NCI-H2029 treated with DMSO at 0.1 percent for 48 hours (cell line): ENCODE measurements around the gene HS6ST2.

Experiments used
- DNase-seq: peaks from one replicate; lab custom pipeline; 2025; lab: John Stamatoyannopoulos, UW

The HS6ST2 gene

GRCh38 chrX:132742246-132742645, 216.2 kb downstream of the HS6ST2 start:
- no peak for DNase-seq

GRCh38 chrX:132741689-132742088, 216.7 kb downstream of the HS6ST2 start:
- DNase-seq = no peak

GRCh38 chrX:132740316-132741123, 217.9 kb downstream of the HS6ST2 start:
- no peak for DNase-seq

GRCh38 chrX:132738951-132739350, 219.5 kb downstream of the HS6ST2 start:
- no peak for DNase-seq

GRCh38 chrX:132737743-132738142, 220.7 kb downstream of the HS6ST2 start:
- no peak for DNase-seq

DNA sequence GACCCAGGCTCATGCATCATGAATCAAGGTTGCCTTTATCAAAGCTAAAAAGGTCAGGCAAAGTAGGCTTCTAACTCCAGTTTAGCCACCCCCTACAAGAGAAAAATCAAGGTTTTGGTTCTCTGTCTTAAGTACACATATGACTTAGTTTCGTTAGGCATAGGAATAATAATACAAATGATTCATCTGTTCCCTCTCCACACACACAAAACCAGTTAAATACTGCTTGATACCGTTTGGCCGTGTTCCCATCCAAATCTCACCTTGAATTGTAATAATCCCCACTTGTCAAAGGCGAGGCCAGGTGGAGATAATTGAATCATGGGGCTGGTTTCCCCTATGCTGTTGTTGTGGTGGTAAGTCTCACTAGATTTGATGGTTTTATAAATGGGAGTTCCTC, 226.2 kb downstream of the HS6ST2 start:
- peak; percentile 12 for DNase-seq

GRCh38 chrX:132730726-132731125, 227.7 kb downstream of the HS6ST2 start:
- no peak for DNase-seq

DNA sequence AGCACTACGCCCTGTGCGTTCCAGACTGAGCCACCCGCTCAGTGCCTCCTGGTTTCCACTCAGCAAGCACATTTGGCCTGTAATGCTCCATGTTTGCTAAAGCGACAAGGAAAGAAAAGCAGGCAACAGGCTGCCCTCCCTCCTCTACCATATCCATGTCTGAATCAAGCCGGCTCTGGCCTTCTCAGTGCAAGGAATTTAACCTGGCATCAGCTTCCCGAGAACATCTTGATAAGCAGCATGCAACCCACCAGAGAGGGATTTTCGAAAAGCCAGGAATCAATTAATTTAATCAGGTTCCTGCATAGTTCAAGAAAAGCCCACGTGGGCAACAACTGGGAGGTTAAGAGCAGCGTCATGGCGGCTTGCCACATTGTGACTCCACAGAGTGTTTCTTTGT, 228.2 kb downstream of the HS6ST2 start:
- DNase-seq = no peak

DNA sequence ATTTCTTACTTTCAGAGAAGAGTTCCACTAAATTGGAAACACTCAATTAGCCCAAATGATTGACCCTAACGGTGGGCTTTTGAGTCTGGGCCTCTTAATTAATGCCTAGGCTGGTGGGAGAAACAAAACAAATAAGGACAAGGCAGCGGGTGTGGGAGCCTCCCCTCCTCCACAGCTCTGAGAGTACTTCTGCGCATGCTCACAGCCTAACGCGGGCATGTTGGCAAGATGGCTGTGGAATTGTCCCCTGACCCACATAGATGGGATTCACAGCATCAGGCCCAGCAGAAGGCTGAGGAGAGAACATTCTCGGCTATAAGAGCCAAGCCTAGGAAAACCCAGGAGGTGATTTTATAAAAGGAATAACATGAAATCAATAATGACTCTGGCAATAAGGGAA, 230.1 kb downstream of the HS6ST2 start:
- DNase-seq = no peak

DNA sequence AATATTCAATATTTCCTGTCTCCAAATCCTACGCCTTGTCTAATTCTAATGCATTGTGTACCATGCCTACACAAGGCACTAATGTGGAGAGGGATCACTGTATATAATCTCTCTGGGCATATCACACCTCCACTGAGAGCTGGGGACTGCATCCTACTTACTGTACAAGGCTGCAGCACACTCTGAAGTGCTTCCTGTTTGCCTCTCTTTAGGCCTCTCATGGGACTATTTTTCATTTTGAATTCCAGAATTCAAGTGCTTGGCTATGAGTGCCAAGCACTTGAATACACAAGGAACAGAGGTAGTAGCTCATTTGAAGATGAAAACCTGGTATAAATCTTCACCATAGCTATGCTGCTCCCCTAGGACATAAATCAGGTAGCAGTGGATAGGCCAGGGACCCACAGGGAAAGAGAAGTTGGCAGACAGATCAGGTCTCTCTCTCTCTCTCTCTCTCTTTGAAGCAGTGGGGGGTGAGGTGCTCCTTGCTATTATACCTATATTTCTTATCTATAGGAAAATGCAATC, 239.9 kb downstream of the HS6ST2 start:
- peak; percentile 23 for DNase-seq

DNA sequence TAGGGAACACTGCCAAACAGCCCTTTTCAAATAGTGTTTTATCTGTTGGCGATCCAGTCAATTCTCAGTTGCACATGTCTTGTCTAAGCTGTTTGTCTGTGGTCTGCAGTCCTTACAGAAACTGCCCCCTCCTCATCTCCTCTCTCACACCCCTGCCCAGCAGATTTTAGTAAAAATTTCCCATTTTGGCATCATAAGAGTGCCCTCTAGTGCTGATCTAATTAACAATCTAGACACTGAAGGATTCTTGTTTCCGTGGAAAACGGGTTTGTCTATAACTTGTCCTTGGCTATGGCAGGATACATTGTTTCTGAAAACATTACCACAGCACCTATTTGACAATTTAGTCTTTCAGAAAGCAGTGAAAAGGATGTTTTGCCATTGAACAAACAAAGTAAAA, 242.4 kb downstream of the HS6ST2 start:
- no peak for DNase-seq

DNA sequence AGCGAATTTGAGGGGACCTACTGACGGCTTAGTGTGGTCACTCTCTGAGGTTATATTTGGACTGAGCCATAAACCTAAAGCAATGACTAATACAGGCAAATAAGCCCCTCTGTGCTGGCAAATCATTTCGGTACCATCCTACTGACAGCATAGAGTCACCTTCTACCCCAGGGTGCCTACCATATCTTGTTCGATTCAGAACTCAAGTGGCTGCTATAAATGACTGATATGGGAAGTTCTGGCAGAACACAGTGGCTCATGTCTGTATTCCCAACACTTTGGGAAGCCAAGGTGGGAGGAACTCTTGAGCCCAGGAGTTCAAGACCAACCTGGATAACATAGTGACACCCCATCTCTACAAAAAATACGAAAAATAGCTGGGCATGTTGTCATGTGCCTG, 243.5 kb downstream of the HS6ST2 start:
- no peak for DNase-seq

GRCh38 chrX:132712350-132712749, 246.1 kb downstream of the HS6ST2 start:
- DNase-seq = no peak

GRCh38 chrX:132710656-132711155, 247.7 kb downstream of the HS6ST2 start:
- DNase-seq = no peak

DNA sequence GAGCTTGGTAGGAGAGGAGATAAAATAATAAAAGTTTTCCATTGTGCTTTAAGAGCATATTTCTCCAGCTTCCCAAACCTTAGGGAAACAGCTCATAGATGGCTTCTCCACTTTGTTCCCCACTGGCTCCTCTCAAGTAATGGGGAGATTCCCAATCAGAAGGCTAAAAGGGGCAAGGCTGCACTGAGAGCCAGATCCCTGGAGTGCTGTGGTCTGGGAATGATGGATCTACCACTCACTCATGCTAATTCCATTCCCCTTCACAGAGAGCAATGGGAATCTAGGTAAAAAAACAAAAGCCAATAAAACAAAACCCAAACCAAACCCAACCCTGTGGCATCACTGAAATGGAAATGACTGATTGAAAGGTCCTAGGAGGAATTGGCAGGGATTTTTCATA, 249.9 kb downstream of the HS6ST2 start:
- DNase-seq = no peak

DNA sequence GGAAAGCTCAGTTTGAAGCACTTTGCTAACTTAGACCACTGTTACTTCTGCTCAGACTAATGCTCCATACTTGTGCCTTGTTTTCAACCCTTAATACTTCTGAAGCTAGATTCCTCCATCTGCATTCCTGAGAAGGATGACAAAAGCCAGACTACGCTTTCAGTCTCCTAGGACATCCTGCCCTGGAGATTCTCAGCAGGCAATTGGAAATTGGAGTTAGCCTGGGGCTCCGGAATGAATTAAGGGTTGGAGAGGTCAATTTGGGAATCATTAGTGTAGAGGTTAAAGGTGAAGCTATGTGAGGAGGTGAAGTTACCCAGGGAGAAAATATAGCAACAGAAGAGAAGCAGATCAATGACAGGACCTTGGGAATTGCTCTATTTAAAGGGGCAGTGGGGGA, 253.7 kb downstream of the HS6ST2 start:
- DNase-seq = no peak

- DNase-seq = no peak
Observed at GRCh38 chrX:132694382-132694781, 264.0 kb downstream of the HS6ST2 start.

DNA sequence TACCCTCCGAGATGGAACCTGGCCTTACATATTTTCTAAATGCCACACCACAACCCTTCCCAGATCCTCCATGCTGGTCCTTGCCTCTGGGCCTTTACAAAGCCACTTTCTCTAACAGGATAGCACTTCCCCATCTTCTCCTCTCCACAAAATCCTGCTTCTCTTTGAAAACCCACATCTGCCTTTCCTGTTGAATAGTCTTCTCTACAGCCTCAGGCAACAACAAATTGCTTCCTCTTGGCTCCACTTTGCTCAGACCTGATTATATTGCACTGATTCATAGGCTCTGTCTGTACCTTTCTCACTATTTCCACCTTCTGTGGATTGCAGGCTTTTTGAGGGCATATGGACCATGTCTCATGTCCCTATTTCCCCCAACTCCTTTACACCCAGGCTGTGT, 265.9 kb downstream of the HS6ST2 start:
- DNase-seq = no peak

- DNase-seq = no peak
Observed at GRCh38 chrX:132692066-132692465, 266.4 kb downstream of the HS6ST2 start.

DNA sequence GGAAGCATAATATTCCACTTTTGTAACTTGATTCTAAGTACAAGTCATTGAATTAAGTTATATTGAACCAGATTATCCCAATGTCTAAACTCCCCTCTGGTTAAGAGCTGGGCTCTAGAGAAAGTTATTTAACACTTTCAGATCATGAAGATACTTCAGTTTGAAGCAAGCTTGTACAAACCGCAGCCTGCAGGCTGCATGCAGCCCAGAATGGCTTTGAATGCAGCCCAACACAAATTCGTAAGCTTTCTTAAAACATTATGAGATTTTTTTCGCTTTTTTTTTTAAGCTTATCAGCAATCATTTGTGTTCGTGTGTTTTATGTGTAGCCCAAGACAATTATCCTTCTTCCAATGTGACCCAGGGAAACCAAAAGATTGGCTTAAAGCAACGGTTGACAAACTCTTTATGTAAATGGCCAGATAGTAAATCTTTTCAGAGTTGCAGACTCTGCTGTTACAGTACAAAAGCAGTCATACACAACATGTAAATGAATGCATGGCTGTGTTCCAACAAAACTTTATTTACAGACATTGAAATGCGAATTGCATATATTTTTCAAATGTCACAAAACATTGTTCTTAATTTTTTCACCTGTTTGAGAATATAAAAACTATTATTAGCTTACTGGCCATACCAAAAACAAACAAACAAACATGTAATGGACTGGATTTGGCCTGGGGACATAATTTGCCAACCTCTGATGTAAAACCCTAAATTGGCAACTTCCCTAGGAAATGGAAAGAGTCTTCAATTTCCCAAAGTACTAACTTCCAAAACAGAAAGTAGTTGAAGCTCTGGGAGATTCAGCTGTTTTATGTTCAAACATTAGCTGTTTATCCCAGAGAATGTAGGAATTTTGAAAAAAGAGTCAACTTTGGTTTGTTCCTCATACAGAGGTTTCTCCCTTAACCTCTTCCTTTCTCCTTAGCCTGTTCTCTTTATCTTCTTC, 268.5 kb downstream of the HS6ST2 start:
- no peak for DNase-seq

- no peak for DNase-seq
Observed at GRCh38 chrX:132685276-132685675, 273.2 kb downstream of the HS6ST2 start.

- DNase-seq = no peak
Observed at GRCh38 chrX:132677233-132677716, 281.2 kb downstream of the HS6ST2 start.
